NCI-H82 (cell line): Measurements from ENCODE around the gene ACACB.
A peak's percentile ranks its signal among the peaks of the same experiment; 100 is the strongest.

Experiments
- DNase-seq: peaks from one replicate; lab custom pipeline; 2025; lab: John Stamatoyannopoulos, UW

ACACB gene

DNA sequence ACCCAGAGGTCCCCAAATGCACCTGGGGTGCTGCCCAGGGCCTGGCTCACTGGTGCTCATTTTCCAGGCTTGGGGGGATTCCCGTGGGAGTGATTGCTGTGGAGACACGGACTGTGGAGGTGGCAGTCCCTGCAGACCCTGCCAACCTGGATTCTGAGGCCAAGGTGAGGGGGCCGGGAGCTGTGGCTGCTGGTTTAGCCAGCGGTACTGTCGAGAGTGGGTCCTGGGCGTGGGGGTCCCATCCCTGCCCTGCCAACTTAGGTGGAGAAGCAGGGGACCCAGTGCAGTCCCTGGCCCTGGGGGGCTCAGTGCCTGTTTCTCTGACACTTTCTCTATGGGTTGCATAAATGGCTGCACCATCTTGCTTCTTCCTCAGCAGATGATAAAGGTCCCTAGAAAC lies 141.8 kb downstream of the ACACB start:
- DNase-seq, result no peak

DNA sequence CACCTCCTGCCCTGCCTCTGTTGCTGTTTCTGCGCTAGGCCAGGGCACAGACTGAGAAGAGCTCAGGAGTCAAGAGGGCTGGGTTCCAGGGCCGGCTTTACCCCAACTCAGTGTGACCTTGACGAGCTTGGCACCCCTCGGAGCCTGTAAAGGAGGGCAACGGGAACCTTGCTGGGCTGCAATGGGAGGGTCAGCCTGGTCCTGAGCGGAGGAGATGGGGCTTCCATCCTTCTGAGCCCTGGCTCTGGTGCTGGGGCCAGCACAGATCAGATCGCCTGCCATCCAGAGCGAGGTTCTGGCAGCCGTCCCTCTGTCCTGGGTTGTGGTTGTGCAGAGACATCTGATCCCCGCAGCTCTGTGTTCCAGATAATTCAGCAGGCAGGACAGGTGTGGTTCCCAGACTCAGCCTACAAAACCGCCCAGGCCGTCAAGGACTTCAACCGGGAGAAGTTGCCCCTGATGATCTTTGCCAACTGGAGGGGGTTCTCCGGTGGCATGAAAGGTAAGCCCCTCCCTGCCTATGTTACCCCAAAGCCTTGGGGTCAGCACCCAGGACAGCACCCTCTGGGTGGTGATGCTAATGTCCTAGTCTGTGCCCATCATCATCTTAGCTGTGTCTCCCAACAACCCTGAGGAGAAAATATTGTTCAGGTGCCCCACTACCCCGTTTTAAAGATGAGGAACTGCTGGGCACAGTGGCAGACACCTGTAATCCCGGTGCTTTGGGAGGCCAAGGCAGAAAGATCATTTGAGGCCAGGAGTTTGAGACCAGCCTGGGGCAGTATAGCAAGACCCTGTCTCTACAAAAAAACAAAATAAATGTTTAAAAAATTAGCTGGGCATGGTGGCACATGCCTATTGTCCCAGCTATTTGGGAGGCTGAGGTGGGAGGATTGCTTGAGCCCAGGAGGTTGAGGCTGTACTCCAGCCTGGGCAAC lies 142.5 kb downstream of the ACACB start:
- no peak for DNase-seq

DNA sequence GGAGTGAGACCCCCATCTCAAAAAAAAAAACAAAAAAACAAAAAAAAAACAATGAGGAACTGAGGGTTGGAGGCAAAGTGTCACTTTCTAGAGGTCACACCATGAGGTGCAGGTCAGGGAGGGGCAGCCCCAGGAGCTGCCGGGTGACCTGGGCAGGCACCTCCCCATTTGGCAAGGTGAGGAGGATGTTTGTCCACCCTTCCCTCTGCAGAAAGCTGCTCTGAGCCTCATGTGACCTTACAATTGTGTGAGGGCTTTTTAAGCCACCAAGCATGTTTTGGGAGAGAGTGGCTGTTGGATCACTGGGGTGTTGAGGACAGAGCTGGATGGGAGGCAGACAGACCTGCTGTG lies 143.1 kb downstream of the ACACB start:
- no peak for DNase-seq

DNA sequence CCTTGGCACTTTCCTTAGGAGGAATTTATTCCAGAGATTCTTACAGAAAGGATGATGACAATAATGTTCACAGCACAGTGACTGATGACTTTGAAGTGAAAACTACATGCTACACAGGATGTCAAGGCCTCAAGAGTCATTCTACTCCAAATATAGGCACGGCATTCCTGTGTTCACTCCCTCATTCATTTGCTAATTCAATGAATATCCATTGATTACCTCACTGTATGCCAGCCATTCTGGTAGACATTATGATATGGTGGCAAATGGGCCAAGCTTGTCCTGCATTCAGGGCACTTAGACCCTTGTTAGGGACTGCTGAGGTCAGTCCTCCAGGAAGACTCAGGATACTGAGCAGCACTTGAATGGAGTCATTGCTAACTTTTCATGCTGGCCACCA lies 144.7 kb downstream of the ACACB start:
- no peak for DNase-seq

GRCh38 chr12:109261939-109262338 lies 145.6 kb downstream of the ACACB start:
- no peak for DNase-seq

DNA sequence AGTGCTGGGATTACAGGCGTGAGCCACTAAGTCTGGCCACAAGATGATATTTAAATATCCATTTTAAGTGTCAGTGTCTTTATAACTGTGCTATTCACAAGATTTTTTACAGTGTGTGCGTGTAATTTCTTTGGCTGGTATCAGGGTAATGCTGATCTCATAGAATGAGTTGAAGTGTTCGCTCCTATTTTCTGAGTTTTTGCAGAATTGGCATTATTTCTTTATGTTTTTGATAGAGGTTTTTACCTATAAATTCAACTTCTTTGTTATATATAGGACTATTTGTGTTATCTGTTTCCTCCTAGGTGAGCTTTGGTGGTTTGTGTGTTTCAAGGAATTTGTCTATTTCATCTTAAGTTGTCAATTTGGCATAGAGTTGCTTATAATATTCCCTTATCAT lies 147.1 kb downstream of the ACACB start:
- no peak for DNase-seq

GRCh38 chr12:109264095-109264942 lies 147.9 kb downstream of the ACACB start:
- DNase-seq, result peak; percentile 91

- DNase-seq, result no peak
Measured at GRCh38 chr12:109264943-109265650, 148.7 kb downstream of the ACACB start.

- DNase-seq, result no peak
Measured at GRCh38 chr12:109266106-109266879, 149.9 kb downstream of the ACACB start.

DNA sequence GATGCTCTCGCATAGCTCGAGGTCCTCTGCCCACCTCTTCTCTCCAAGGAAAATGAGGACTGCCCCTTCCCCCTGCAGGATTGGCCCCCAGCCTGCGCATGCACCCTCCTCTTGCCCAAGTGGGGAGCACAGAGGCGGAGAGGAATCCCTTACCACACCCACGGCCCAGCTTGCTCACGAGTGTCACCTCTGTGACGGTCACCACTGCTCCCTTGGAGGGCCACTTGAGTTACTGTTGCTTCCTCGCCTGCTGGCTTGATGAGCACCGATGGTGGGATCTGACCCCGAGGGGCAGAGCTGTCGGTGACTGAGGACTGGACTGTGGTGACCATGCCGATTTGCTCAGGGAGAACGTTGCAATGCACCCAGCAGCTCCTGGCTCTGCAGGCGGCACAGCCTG lies 151.0 kb downstream of the ACACB start:
- DNase-seq, result no peak

GRCh38 chr12:109268896-109269295 lies 152.5 kb downstream of the ACACB start:
- DNase-seq, result no peak

DNA sequence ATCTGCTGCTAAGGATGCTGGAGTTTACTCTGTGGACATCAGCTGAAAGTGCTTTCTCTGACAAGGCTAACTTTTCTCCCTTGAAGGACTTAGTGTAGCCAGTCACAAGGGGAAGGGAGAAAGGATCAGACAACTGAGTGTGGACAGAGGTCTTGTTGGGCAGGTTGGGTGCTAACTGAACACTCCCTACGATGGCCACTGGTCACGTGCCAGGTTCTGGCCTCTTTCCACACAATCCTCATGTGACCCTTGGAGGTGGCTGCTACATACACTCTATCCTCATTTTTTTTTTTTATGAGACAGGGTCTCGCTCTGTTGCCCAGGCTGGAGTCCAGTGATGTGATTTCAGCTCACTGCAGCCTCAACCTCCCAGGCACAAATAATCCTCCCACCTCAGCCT lies 153.0 kb downstream of the ACACB start:
- no peak for DNase-seq

GRCh38 chr12:109270494-109270893 lies 154.1 kb downstream of the ACACB start:
- no peak for DNase-seq

DNA sequence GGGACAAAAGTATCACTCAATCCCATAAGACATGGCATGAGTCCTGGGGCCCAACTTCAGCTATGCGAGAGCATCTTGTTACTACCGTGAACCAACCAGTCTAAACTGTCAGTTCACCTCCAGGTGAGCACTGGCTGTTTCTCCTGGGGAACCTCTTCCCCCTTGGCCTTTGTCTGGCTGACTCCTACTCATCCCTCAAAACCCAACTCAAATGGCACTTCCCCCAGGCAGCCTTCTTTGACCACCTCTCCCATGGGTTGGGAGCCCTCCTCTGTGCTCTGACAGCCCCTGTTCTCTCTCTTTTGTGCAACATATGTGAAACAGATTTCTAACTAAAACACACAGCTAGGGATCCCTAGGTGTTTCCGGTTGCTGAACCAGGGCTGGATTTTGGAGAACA lies 155.0 kb downstream of the ACACB start:
- no peak for DNase-seq

- DNase-seq, result peak; percentile 63
Measured at GRCh38 chr12:109273354-109273753, 157.0 kb downstream of the ACACB start.

DNA sequence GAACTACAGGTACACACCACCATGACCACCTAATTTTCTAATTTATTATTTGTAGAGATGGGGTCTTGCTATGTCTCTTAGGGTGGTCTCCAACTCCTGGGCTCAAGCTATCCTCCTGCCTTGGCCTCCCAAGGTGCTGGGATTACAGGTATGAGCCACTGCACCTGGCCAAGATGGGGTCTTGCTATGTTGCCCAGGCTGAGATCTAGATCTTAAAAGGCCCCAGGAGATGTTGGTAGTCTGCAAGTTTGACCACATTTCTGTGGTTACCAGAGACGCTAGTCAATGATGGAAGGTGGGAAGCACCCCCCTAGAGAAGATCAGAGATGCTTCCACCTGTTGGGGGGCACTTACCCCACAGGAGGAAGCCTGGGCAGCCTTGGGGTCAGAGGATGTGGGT lies 158.0 kb downstream of the ACACB start:
- no peak for DNase-seq

DNA sequence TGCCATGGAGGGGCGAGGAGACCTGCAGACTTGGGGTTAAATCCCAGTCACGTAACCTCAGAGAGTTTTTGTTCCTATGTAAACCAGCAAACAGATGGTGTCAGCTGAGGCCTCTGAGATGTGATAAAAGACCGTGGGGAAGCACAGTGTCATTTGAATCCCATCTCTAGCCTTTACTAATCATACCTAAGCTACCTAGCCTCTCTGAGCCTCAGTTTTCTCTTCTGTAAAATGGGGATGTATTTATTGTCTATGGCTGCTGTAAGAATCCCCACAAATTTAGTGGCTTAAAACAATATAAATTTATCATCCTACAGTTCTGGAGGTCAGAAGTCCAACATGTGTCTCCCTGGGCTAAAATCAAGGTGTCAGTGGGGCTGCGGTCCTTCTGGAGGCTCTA lies 158.8 kb downstream of the ACACB start:
- no peak for DNase-seq

DNA sequence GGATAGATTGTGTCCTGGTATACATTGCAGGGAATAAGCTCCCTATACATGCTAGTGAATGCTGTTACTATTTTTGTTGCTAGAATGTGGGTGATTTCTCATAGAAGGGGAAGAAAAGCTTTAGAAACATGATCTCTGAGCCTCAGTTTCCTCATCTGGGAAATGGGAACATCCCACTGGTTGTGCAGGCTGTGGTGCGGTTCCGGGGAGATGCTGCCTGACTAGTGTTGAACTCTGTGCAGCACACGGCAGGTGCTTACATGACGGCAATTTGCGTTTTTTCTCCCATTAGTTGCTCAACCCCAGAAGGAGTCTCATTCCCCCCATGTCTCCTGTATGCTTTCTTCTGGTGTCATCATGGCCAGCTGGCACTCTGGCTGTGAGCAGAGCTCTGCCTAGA lies 159.8 kb downstream of the ACACB start:
- no peak for DNase-seq

DNA sequence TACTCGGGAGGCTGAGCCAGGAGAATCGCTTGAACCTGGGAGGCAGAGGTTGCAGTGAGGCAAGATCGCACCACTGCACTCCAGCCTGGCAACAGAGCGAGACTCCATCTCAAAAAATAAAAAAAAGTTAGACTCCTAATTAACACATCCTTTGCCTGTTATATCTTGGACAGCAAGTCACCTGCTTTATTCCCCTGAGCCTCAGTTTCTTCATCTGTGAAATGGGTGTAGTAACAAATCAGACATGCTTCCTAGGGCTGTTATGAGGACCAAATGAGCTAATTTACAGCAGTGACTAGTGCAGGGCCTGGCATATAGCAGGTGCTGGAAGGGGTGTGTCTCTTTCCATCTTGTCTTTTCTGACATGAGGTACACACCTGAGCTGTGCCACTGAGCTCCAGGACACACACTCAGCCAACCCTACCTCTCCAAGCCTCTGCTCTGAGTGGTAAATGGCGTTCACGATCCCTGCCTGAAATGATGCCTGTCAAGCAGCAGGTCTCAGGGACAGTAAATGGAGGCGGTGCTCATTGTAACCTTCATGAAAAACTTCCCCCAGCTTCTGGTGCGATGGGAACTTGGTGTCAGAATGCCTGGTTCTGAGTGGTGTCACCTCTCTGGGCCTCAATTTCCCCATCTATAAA lies 161.0 kb downstream of the ACACB start:
- DNase-seq, result no peak

DNA sequence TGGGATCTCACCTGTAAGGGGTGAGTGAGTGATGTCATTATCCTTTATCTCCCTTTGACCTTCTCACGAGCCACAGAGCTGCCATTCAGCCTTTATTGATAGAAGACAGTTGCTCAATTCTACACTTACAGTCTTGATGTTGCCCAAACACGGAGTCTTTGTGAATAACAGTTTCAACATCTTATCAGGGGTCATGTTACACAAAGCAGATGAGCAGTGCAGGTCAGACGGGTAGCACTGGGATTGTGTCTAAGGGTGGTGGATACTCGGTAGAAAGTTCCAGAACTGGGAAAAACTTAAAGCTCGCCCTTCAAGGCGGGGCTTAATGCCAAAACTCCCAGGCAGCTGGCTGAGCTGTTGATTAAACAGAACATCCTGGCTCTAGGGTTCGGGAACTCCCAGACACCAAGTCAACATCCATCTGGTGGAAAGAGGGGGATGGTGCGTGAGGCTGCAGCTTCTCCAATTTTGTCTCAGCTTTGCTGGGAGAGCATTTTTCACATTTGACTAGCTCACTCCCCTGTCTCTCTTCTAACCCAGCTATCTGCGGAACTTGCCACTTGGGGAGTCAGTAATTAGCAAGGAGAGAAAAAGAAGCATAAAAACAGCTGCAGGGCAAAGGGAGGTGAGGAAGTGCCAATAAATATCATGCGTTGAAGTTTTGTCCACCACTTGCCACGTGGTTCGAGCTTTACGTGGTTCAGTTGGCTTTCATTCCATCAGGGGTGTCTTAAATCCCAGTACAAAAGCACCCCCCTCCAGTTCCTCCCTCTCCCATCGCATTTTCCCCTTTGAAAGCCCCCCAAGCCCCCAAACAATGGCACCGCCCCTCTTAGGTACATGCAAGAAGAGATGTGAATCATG lies 161.7 kb downstream of the ACACB start:
- peak; percentile 81 for DNase-seq
